ENCODE measurements around the gene TMEM45A.

GRCh38 chr3:100613721-100614390 is 121.4 kb downstream of the TMEM45A start:
- no peak for TF ChIP-seq POLR2A (IDR thresholded peaks at IDR 0.05)
- TF ChIP-seq CTCF (IDR thresholded peaks at IDR 0.05 in 4 of 5, conservative IDR thresholded peaks at IDR 0.05 in 1 of 5): no peak
